ENCODE measurements around the gene STUM.

DNA sequence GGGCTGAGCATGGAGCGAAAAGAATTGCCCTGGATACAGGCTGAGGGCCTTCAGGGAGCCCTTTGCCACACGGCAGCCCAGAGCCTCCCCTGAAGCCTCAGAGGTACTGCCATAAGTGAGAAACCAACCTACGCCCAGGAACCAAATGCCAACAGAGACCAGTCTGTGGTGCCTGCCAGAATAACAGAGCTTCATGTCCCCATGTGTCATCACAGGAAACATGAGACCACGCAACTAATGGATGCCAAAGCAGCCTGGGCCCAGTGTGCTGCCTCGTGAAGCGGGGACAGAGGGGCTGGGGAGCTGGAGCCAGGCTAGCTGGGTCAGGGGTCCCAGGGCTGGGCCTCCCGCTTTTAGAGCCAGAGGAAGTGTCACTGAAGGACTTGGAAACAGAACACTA is 18.7 kb upstream of the STUM start:
- no peak for TF ChIP-seq POLR2A (IDR thresholded peaks at IDR 0.05; ENCODE audit: low read length)
- TF ChIP-seq GATA1 (IDR thresholded peaks at IDR 0.05; ENCODE audit: low read depth, low read length) = no peak

Data from erythroblast (primary cell).